ENCODE results near the gene CIDEC. TPM values are rescaled to one million over a fixed set of nuclear protein-coding genes. Genes with fewer than 3 reads are reported as not detected.

Gene CIDEC
- total and polyA plus RNA-seq, 2 of the 13 experiments (the other 11 are each of a cell fraction or from before 2014, with no cell fraction given) = 2.5 to 10.4 TPM

DNA sequence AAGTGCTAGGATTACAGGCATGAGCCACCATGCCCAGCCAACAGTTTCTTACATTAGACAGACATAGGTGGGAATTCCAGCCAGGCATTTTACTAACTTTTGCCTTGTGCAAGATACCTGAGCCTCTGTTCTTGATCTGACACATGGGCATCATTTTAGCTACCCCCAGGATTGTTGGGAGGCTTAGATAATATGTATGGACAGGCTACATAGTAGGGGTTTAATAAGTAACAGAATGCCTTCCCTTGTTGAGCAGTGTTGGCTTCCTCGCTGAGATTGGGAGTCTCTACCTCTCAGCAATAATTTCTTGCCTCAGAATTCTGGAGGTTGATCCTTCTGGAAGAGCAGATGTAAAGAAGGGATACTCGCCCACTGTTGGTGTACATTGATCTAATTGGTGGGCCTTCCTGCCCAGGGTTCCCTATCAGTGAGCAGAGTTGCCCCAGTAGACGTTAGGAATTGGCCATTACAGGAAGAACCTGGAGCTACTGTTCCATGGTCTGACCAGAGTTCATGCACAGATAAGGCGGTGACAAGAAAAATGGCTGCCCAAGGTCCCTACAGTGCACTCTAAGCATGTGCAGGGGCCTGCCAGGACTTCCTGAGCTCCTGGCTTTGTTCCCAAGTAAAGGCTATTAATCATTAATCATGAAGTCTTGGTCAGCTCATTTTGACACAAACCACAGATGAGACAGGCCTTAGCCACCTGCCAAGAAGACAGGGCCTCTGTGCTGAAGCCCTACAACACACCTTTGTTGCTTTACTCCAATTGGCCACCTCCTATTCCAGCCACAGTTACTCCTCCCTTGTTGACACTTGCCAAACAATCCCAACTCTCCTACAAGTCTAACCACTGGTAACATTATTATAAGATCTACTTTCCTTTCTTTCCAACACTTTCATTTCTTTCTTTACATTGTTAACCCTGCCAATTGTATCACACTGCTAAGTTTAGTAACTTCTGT, 17.6 kb upstream of the CIDEC start (continued):
- TF ChIP-seq ZNF512B (CRISPR knock-in tag; IDR thresholded peaks at IDR 0.05; ENCODE audit: borderline replicate concordance) (no peak), RFXAP (CRISPR knock-in tag; IDR thresholded peaks at IDR 0.05; ENCODE audit: borderline replicate concordance) (peak; percentile 29; the same call in 1 of the 2 replicates), KDM2A (CRISPR knock-in tag; IDR thresholded peaks at IDR 0.05; ENCODE audit: borderline replicate concordance, low read depth) (peak; percentile 53), EHMT2 (IDR thresholded peaks at IDR 0.05; ENCODE audit: borderline replicate concordance, low read depth, low read length) (peak; percentile 86; the same call in 1 of the 2 replicates), ZNF496 (CRISPR knock-in tag; IDR thresholded peaks at IDR 0.05; ENCODE audit: insufficient replicate concordance) (no peak), AGO1 (IDR thresholded peaks at IDR 0.05; ENCODE audit: low read depth, low read length, poor library complexity, severe bottlenecking) (no peak), ZFP36L2 (CRISPR knock-in tag; IDR thresholded peaks at IDR 0.05) (0 out of 2 replicates have a peak, but pooled peaks have one; percentile 13), NFYC (CRISPR knock-in tag; IDR thresholded peaks at IDR 0.05) (peak; percentile 40), E2F5 (CRISPR knock-in tag; conservative IDR thresholded peaks at IDR 0.05) (no peak), MXI1 (IDR thresholded peaks at IDR 0.05; ENCODE audit: borderline replicate concordance, low read depth, low read length) (peak; percentile 76; the same call in 2 of the 3 replicates), ZMYM4 (CRISPR knock-in tag; IDR thresholded peaks at IDR 0.05) (peak; percentile 69), BHLHE40 (IDR thresholded peaks at IDR 0.05; ENCODE audit: low read length) (peak; percentile 38; the same call in 1 of the 2 replicates), ZNF678 (CRISPR knock-in tag; IDR thresholded peaks at IDR 0.05) (no peak; the same call in 1 of the 2 replicates), SSRP1 (CRISPR knock-in tag; IDR thresholded peaks at IDR 0.05) (no peak), ZNF616 (CRISPR knock-in tag; IDR thresholded peaks at IDR 0.05; ENCODE audit: low read depth) (no peak), ZFP1 (CRISPR knock-in tag; IDR thresholded peaks at IDR 0.05) (no peak), MEF2D (CRISPR knock-in tag; IDR thresholded peaks at IDR 0.05) (peak; percentile 50; the same call in 1 of the 2 replicates), NCOA2 (CRISPR knock-in tag; IDR thresholded peaks at IDR 0.05) (peak; percentile 18; the same call in 1 of the 2 replicates), ZNF17 (CRISPR knock-in tag; IDR thresholded peaks at IDR 0.05) (no peak), PAWR (CRISPR knock-in tag; IDR thresholded peaks at IDR 0.05; ENCODE audit: borderline replicate concordance) (no peak), ZSCAN31 (CRISPR knock-in tag; IDR thresholded peaks at IDR 0.05; ENCODE audit: low read depth) (peak; percentile 48; the same call in 1 of the 2 replicates), ZNF720 (CRISPR knock-in tag; IDR thresholded peaks at IDR 0.05) (no peak), TBL1XR1 (IDR thresholded peaks at IDR 0.05; ENCODE audit: borderline replicate concordance, low read length, partially characterized antibody) (peak; percentile 4)
- TF ChIP-seq, protein P1, sequence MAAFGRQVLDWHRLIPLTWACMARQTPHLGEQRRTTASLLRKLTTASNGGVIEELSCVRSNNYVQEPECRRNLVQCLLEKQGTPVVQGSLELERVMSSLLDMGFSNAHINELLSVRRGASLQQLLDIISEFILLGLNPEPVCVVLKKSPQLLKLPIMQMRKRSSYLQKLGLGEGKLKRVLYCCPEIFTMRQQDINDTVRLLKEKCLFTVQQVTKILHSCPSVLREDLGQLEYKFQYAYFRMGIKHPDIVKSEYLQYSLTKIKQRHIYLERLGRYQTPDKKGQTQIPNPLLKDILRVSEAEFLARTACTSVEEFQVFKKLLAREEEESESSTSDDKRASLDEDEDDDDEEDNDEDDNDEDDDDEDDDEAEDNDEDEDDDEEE (CRISPR knock-in tag; IDR thresholded peaks at IDR 0.05) = no peak
- TF ChIP-seq, protein P2, sequence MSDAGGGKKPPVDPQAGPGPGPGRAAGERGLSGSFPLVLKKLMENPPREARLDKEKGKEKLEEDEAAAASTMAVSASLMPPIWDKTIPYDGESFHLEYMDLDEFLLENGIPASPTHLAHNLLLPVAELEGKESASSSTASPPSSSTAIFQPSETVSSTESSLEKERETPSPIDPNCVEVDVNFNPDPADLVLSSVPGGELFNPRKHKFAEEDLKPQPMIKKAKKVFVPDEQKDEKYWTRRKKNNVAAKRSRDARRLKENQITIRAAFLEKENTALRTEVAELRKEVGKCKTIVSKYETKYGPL (CRISPR knock-in tag; IDR thresholded peaks at IDR 0.05) = no peak

Measured in HepG2 (cell line).